SK-N-SH (cell line): ENCODE data around the gene PDCD11. TPM values are rescaled to one million over a fixed set of nuclear protein-coding genes. Genes with fewer than 3 reads are reported as not detected.
A peak's percentile ranks its signal among the peaks of the same experiment; 100 is the strongest.
"Not testable (repeated sequence)": the region's sequence is repeated elsewhere in the genome, so short reads cannot be mapped to it uniquely, and the experiment has no call there.

Experiments used
- CTCF ChIA-PET: fragments of 300-600, 350-600 bp; formaldehyde crosslinking; extraction: SDS; loops from one replicate; lab custom pipeline; 2021; lab: Yijun Ruan, JAX
- POLR2A ChIA-PET: fragments of 350-600 bp; sonication (Branson Sonifier 250); formaldehyde crosslinking; extraction: SDS; loops from one replicate; lab custom pipeline; 2020; ENCODE audit warnings: antibody characterized with exemption, inconsistent platforms; lab: Yijun Ruan, JAX
- DNase-seq: peaks from one replicate; pipeline ENCODE4 v3.0.0; 2012
- H2AFZ ChIP-seq: fragments of 200-600 bp; sonication (generic); 2 replicates; pipeline ENCODE4 v1.8.1; 2016; ENCODE audit warnings: antibody characterized with exemption, mild to moderate bottlenecking, low read depth
- H3F3A ChIP-seq: fragments of 200-600 bp; sonication (generic); replicated peaks from 2 replicates; pipeline ENCODE3; 2016; ENCODE audit warnings: antibody characterized with exemption, mild to moderate bottlenecking; ENCODE audit not compliant: insufficient read depth
- H3K27ac ChIP-seq, 2 experiments: fragments of 200-500 bp in 1 of 2; fragments of 200-600 bp in 1 of 2; sonication (Bioruptor generic) in 1 of 2; sonication (generic), shearing (Covaris generic) in 1 of 2; 2 replicates each; pipeline versions ENCODE4 v1.5.1 to v1.6.1; 2014 to 2016; ENCODE audit warnings: low read depth in 2 of 2, inconsistent platforms in 1 of 2, low read length in 1 of 2, mild to moderate bottlenecking in 1 of 2, mixed read lengths in 1 of 2
- H3K27me3 ChIP-seq: fragments of 200-600 bp; sonication (generic), shearing (Covaris generic); 2 replicates; pipeline ENCODE4 v1.6.1; 2016; ENCODE audit warnings: mixed run types; ENCODE audit not compliant: insufficient read depth
- H3K36me3 ChIP-seq, 2 experiments: fragments of 200-500 bp in 1 of 2; fragments of 200-600 bp in 1 of 2; sonication (Bioruptor generic) in 1 of 2; sonication (generic) in 1 of 2; replicated peaks in 1 of 2; 2 replicates each; pipeline versions ENCODE3 to v1.5.1; 2014 to 2016; ENCODE audit warnings: low read length in 1 of 2, mild to moderate bottlenecking in 1 of 2; ENCODE audit not compliant: insufficient read depth in 2 of 2, control insufficient read depth in 1 of 2
- H3K4me1 ChIP-seq, 2 experiments: fragments of 200-500 bp in 1 of 2; fragments of 200-600 bp in 1 of 2; sonication (Bioruptor generic) in 1 of 2; sonication (generic), shearing (Covaris generic) in 1 of 2; 2 replicates each; pipeline versions ENCODE4 v1.5.1 to v1.6.1; 2014 to 2016; ENCODE audit warnings: low read depth in 1 of 2, low read length in 1 of 2, mixed run types in 1 of 2; ENCODE audit not compliant: insufficient read depth in 2 of 2, control insufficient read depth in 1 of 2
- H3K4me2 ChIP-seq: fragments of 200-600 bp; sonication (generic), shearing (Covaris generic); 2 replicates; pipeline ENCODE4 v1.6.1; 2017; ENCODE audit warnings: mixed run types
- H3K4me3 ChIP-seq, 2 experiments: fragments of 200-500 bp in 1 of 2; fragments of 200-600 bp in 1 of 2; sonication (Bioruptor generic) in 1 of 2; sonication (generic), shearing (Covaris generic) in 1 of 2; 2 replicates each; pipeline versions ENCODE4 v1.5.1 to v1.8.1; 2014 to 2016; ENCODE audit warnings: low read depth in 2 of 2, inconsistent platforms in 1 of 2, low read length in 1 of 2, mild to moderate bottlenecking in 1 of 2, mixed read lengths in 1 of 2, moderate library complexity in 1 of 2
- H3K79me2 ChIP-seq: fragments of 200-600 bp; sonication (generic); 2 replicates; pipeline ENCODE4 v1.8.1; 2017; ENCODE audit warnings: mild to moderate bottlenecking; ENCODE audit not compliant: insufficient read depth
- H3K9ac ChIP-seq: fragments of 200-600 bp; sonication (generic); 2 replicates; pipeline ENCODE4 v1.6.1; 2017; ENCODE audit warnings: mixed run types
- H3K9me2 ChIP-seq: fragments of 200-600 bp; sonication (generic); 2 replicates; pipeline ENCODE4 v1.6.1; 2017; ENCODE audit warnings: mixed run types
- H3K9me3 ChIP-seq: fragments of 200-600 bp; sonication (generic); 2 replicates; pipeline ENCODE4 v1.6.1; 2017; ENCODE audit warnings: mixed run types, mild to moderate bottlenecking, moderate library complexity
- H4K20me1 ChIP-seq: fragments of 200-600 bp; sonication (generic); 2 replicates; pipeline ENCODE4 v1.6.1; 2017; ENCODE audit warnings: mild to moderate bottlenecking, mixed run types; ENCODE audit not compliant: insufficient read depth
- CHD2 ChIP-seq: fragments of 150-350 bp; IDR thresholded peaks from 2 replicates; pipeline ENCODE4 v1.6.1; 2018; ENCODE audit warnings: low read length; ENCODE audit not compliant: partially characterized antibody
- EZH2phosphoT487 ChIP-seq: fragments of 200-600 bp; sonication (generic); IDR thresholded peaks from 2 replicates; pipeline ENCODE4 v1.6.1; 2017; ENCODE audit warnings: low read depth, mixed run types, mild to moderate bottlenecking, antibody characterized with exemption, moderate library complexity, borderline replicate concordance
- FOXJ3 ChIP-seq: sonication (generic); formaldehyde crosslinking; IDR thresholded peaks from 2 replicates; pipeline ENCODE4 v1.5.1; 2020; ENCODE audit warnings: mild to moderate bottlenecking, missing genetic modification reagents
- GATA2 ChIP-seq: sonication (generic); formaldehyde crosslinking; IDR thresholded peaks from 2 replicates; pipeline ENCODE4 v1.5.0; 2020; ENCODE audit warnings: mild to moderate bottlenecking, missing genetic modification reagents
- MXI1 ChIP-seq: IDR thresholded peaks from 2 replicates; pipeline ENCODE4 v1.6.1; 2012; ENCODE audit warnings: mild to moderate bottlenecking, low read depth, low read length, improper control_type of control experiment
- NRF1 ChIP-seq: IDR thresholded peaks from 2 replicates; pipeline ENCODE4 v1.6.1; 2012; ENCODE audit warnings: low read depth, mild to moderate bottlenecking, low read length
- SIN3A ChIP-seq: IDR thresholded peaks from 2 replicates; pipeline ENCODE4 v1.6.1; 2012; ENCODE audit warnings: low read depth, mild to moderate bottlenecking, low read length, moderate library complexity, borderline replicate concordance
- TAF1 ChIP-seq: IDR thresholded peaks from 2 replicates; pipeline ENCODE4 v1.6.1; 2012; ENCODE audit warnings: low read depth, mild to moderate bottlenecking, low read length, moderate library complexity, borderline replicate concordance
- WGBS: methylation state at CpG from one replicate; pipeline ENCODE4 v1.1.6; 2017; ENCODE audit warnings: low lambda C conversion rate; 5-methylcytosine and 5-hydroxymethylcytosine counted together
- polyA plus RNA-seq, 3 experiments: library from polyadenylated mRNA; depleted of rRNA; stranded (reverse); fragments of >200 nt; gene quantifications; 2 replicates each; pipeline ENCODE4 v1.2.3, GENCODE V29; 2012
- TF ChIP-seq, protein P1 (sequence below): IDR thresholded peaks from 2 replicates; pipeline ENCODE4 v1.6.1; 2012; ENCODE audit warnings: mild to moderate bottlenecking, low read depth, low read length, moderate library complexity
- TF ChIP-seq, protein P2 (sequence below): IDR thresholded peaks from 2 replicates; pipeline ENCODE4; 2012

PDCD11 gene
- polyA plus RNA-seq, 1 of the 3 experiments (the other 2 are of a cell fraction), result 29.8 TPM

DNA sequence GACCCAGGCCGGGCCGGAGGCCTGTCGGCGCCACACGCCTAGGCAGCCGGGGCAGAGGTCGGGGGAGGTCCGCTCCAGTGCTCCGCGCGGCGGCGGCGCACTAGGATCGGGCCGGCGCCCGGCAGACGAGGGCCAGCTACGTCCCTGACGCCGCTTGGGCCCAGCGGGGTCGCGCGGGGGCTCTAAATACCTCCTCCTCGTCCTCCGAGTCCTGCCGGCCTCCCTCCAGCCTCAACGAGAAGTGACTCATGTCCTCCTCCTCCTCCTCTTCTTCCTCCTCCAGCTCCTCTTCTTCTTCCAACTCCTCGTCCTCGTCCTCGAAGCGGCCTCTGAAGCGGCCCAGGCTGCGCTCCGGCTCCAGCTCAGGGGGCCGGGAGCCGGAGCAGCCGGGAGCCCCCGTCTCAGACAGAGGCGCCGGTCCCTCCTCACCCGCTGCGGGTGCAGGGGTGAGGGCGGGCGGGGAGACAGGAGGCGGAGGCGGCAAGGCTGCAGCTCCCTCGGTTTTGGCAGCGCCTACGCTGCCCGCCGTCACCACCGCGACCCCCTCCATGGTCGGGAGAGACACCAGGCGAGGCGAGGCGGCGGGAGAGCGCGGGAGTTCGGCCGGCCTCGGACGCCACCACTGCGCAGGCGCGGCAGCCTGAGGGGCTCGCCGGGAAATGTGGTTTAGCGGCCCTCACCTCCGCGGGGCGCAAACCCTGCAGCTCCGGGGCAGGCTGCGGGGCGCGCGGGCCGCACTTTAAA, 45.7 kb upstream of the PDCD11 start, which contains the start of gene PCGF6 (continued):
- TF ChIP-seq, protein P1, sequence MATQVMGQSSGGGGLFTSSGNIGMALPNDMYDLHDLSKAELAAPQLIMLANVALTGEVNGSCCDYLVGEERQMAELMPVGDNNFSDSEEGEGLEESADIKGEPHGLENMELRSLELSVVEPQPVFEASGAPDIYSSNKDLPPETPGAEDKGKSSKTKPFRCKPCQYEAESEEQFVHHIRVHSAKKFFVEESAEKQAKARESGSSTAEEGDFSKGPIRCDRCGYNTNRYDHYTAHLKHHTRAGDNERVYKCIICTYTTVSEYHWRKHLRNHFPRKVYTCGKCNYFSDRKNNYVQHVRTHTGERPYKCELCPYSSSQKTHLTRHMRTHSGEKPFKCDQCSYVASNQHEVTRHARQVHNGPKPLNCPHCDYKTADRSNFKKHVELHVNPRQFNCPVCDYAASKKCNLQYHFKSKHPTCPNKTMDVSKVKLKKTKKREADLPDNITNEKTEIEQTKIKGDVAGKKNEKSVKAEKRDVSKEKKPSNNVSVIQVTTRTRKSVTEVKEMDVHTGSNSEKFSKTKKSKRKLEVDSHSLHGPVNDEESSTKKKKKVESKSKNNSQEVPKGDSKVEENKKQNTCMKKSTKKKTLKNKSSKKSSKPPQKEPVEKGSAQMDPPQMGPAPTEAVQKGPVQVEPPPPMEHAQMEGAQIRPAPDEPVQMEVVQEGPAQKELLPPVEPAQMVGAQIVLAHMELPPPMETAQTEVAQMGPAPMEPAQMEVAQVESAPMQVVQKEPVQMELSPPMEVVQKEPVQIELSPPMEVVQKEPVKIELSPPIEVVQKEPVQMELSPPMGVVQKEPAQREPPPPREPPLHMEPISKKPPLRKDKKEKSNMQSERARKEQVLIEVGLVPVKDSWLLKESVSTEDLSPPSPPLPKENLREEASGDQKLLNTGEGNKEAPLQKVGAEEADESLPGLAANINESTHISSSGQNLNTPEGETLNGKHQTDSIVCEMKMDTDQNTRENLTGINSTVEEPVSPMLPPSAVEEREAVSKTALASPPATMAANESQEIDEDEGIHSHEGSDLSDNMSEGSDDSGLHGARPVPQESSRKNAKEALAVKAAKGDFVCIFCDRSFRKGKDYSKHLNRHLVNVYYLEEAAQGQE, result no peak
- TF ChIP-seq TAF1 (no peak), GATA2 (CRISPR knock-in tag) (no peak), EZH2phosphoT487 (no peak), FOXJ3 (no peak), SIN3A (peak; percentile 70; the same call in 1 of the 2 replicates)
- TF ChIP-seq, protein P2, sequence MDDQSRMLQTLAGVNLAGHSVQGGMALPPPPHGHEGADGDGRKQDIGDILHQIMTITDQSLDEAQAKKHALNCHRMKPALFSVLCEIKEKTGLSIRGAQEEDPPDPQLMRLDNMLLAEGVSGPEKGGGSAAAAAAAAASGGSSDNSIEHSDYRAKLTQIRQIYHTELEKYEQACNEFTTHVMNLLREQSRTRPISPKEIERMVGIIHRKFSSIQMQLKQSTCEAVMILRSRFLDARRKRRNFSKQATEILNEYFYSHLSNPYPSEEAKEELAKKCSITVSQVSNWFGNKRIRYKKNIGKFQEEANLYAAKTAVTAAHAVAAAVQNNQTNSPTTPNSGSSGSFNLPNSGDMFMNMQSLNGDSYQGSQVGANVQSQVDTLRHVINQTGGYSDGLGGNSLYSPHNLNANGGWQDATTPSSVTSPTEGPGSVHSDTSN, result no peak

DNA sequence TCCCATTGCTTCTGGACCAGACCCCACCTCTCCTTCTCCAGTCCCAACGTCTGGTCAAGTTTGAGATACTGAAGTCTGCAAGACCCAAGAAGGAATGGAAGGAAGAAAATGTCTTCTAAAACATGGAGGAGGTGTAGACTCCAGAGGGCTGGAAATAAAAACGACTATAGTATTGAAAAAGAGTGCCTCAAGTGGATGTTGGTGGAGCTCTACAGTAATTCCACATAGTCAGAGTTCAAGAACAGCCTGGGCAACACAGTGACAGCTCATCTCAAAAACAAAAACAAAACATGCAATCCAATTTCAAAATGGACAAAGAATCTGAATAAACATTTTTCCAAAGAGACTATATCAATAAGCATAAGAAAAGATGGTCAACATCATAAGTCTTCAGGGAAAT, 43.1 kb upstream of the PDCD11 start:
- TF ChIP-seq MXI1 (no peak), CHD2 (no peak), NRF1 (no peak)
- Histone ChIP-seq H3K9ac (no peak overlapping the region), H3K4me2 (no peak overlapping the region), H3K79me2 (peaks cover 26% of the 10 kb centered on the region), H2AFZ (no peak overlapping the region), H3K36me3 (peaks cover 0 to 8% of the 10 kb centered on the region in 2 experiments), H3F3A (peaks cover 11% of the 10 kb centered on the region), H3K4me3 (no peak overlapping the region), H3K9me3 (no peaks in the 10 kb centered on the region), H3K4me1 (no peaks in the 10 kb centered on the region; a peak in 1 of 4 replicates), H3K27me3 (no peaks in the 10 kb centered on the region), H3K27ac (no peak overlapping the region), H3K9me2 (no peaks in the 10 kb centered on the region), H4K20me1 (no peaks in the 10 kb centered on the region)
- WGBS, result 43% methylated on average over 2 of the region's 2 CpGs
- CTCF ChIA-PET, result interaction anchor here (1.3 kb wide), 2 partner anchors 14 to 19 kb away, joined by 3 read pairs; no protein-coding TSS in a partner anchor
- no peak for DNase-seq
- POLR2A ChIA-PET, result no interaction called here

DNA sequence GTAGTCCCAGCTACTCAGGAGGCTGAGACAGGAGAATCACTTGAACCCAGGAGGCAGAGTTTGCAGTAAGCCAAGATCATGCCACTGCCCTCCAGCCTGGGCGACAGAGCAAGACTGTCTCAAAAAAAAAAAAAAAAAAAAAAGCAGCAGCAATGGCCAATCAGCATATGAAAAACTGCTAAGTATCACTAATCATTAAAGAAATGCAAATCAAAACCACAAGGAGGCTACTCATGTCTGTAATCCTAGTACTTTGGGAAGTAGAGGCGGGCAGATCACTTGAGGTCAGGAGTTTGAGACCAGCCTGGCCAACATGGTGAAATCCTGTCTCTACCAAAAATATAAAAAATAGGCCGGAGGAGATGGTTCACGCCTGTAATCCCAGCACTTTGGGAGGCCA, 41.9 kb upstream of the PDCD11 start:
- DNase-seq, H3K9me3 ChIP-seq, H3K4me3 ChIP-seq, H3K27me3 ChIP-seq, H3K4me1 ChIP-seq, H4K20me1 ChIP-seq, H3K36me3 ChIP-seq, H3K27ac ChIP-seq, H3K4me2 ChIP-seq, H3K9me2 ChIP-seq, H2AFZ ChIP-seq, CTCF ChIA-PET, H3K9ac ChIP-seq, POLR2A ChIA-PET: not testable (repeated sequence)
- Histone ChIP-seq H3F3A (peaks cover 11% of the 10 kb centered on the region), H3K79me2 (peaks cover 13% of the 10 kb centered on the region)
- 94% methylated on average over 4 of the region's 4 CpGs for WGBS
